Esophagus squamous epithelium (tissue), 5 donors: ENCODE data around the gene ITPA. TPM values are rescaled to one million over a fixed set of nuclear protein-coding genes. Genes with fewer than 3 reads are reported as not detected.

ENCODE experiments used
- DNase-seq: peaks from one replicate; lab custom pipeline; 2025; lab: John Stamatoyannopoulos, UW
- H3K27ac ChIP-seq, 4 donors: fragments of 200-600 bp; sonication (generic); one replicate each; pipeline ENCODE4 v1.5.1; 2016 to 2019; ENCODE audit warnings: mild to moderate bottlenecking in 1 of 4
- H3K27me3 ChIP-seq, 4 donors: fragments of 200-600 bp; sonication (generic); 1 replicate in 3 of 4; 2 replicates in 1 of 4; pipeline versions ENCODE4 v1.5.1 to v1.6.0; 2017 to 2021; ENCODE audit warnings: antibody characterized with exemption in 1 of 4
- H3K36me3 ChIP-seq, 3 donors: fragments of 200-600 bp; sonication (generic); one replicate each; pipeline ENCODE4 v1.5.1; 2016 to 2019
- H3K4me1 ChIP-seq, 3 donors: fragments of 200-600 bp; sonication (generic); one replicate each; pipeline ENCODE4 v1.5.1; 2017 to 2019
- H3K4me3 ChIP-seq, 4 donors: fragments of 200-600 bp; sonication (generic); 1 replicate in 3 of 4; 2 replicates in 1 of 4; pipeline ENCODE4 v1.5.1; 2016 to 2019; ENCODE audit warnings: mild to moderate bottlenecking in 2 of 4, moderate library complexity in 1 of 4
- H3K9me3 ChIP-seq, 3 donors: fragments of 200-600 bp; sonication (generic); one replicate each; pipeline ENCODE4 v1.5.1; 2016 to 2019
- CTCF ChIP-seq, 6 experiments: fragments of 450-650 bp in 4 of 6; fragments of 200-600 bp in 2 of 6; sonication (generic) in 2 of 6; IDR thresholded peaks; one replicate each; pipeline ENCODE4 v1.5.1; 2016 to 2019; ENCODE audit warnings: antibody characterized with exemption in 6 of 6, mild to moderate bottlenecking in 4 of 6, moderate library complexity in 4 of 6
- POLR2A ChIP-seq, 4 donors: fragments of 450-650 bp; IDR thresholded peaks; one replicate each; pipeline ENCODE4 v1.6.1; 2017; ENCODE audit warnings: antibody characterized with exemption in 4 of 4, mild to moderate bottlenecking in 4 of 4, moderate library complexity in 3 of 4
- WGBS, 2 donors: methylation state at CpG; one replicate each; pipeline ENCODE4 v1.1.5; 2018; 5-methylcytosine and 5-hydroxymethylcytosine counted together
- intact Hi-C: fragments of 100-400 bp; cut with DNase I; formaldehyde crosslinking; loops from one replicate; pipeline ENCODE4 v1.15.0; 2022
- total RNA-seq, 4 donors: library from RNA; depleted of rRNA; stranded (reverse); fragments of >200 nt; gene quantifications; one replicate each; pipeline ENCODE4 v1.1.0, GENCODE V29; 2016
- donor health status: DM: yes; HTN: yes; CAD: no.

The ITPA gene
- total RNA-seq, 4 donors from 2014 or later: 47.1 to 54.5 (median 48.7) TPM

DNA sequence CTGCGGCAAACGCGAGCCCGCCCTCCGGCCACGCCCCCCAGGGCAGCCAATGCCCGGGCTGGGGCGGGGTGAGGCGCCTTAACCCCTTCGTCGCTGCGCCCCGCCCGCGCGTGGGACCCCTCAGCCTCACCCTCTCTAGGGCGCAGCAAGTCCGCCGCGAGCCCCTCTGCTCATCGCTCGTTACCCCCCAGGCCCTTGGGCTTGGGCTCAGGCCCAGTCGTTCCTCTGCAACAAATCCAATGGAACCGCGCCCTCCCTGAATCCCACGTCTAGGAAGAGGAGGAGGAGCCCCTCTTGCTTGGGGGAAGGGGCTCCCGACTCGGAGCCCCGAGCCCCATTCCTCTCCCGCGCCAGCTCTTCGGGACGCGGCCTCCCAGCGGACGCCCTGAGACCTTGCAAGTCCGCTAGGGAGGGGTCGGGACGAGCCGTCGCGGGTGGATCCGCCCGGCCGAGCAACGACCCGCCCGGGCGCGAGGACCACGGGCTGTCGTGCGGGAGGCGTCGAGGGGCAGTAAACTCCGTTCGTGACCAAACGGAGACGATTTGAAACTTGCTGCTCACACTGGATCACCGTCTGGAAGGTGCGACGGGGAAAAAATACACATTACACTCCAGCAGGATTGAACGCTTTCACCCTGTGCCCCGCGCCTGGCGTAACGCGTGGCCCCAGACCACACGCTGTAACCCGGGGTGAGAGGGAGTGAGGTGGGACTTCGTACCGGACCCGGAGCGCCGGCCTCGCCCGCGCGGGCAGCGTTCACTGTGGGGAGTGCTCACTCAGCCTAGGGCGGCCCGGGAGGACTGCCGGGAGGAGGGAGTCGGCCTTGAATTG is 35.5 kb upstream of the ITPA start:
- Histone ChIP-seq H3K27ac (peak overlapping the region; percentile 79 to 88 (median 80)), H3K27me3 (peaks cover 0 to 42% (median 0%) of the 10 kb centered on the region in 4 donors), H3K4me1 (peaks cover 6 to 30% (median 8%) of the 10 kb centered on the region in 3 donors), H3K4me3 (peak overlapping the region; percentile 74 to 92 (median 88)), H3K9me3 (no peaks in the 10 kb centered on the region), H3K36me3 (no peaks in the 10 kb centered on the region)
- 0% methylated on average over 6 to 21 of the region's 84 CpGs for WGBS, 2 donors
- TF ChIP-seq CTCF (IDR thresholded peaks at IDR 0.05): peak in 4 of 6 experiments; percentile 7 to 46 (median 24)
- no peak for TF ChIP-seq POLR2A (IDR thresholded peaks at IDR 0.05)
- no peak for DNase-seq
- intact Hi-C loops: no loop called here

GRCh38 chr20:3174442-3175261 is 34.6 kb upstream of the ITPA start:
- Histone ChIP-seq H3K4me3 (peak overlapping the region; percentile 74 to 92 (median 88)), H3K27ac (peak overlapping the region; percentile 79 to 88 (median 80)), H3K9me3 (no peaks in the 10 kb centered on the region), H3K4me1 (peaks cover 6 to 30% (median 8%) of the 10 kb centered on the region in 3 donors), H3K36me3 (no peaks in the 10 kb centered on the region), H3K27me3 (peaks cover 0 to 39% (median 0%) of the 10 kb centered on the region in 4 donors)
- TF ChIP-seq CTCF (IDR thresholded peaks at IDR 0.05): no peak
- no peak for TF ChIP-seq POLR2A (IDR thresholded peaks at IDR 0.05)
- WGBS, 2 donors: 20 to 21% methylated on average over 13 of the region's 13 CpGs
- intact Hi-C loops: no loop called here
- no peak for DNase-seq

GRCh38 chr20:3175270-3175669 is 34.0 kb upstream of the ITPA start:
- Histone ChIP-seq H3K36me3 (no peaks in the 10 kb centered on the region), H3K4me3 (peak overlapping the region in 1 of 4 donors; percentile 92), H3K9me3 (no peaks in the 10 kb centered on the region), H3K27me3 (peaks cover 0 to 39% (median 0%) of the 10 kb centered on the region in 4 donors), H3K27ac (no peak overlapping the region), H3K4me1 (peaks cover 6 to 30% (median 8%) of the 10 kb centered on the region in 3 donors)
- 56 to 65% methylated on average over 1 of the region's 1 CpG for WGBS, 2 donors
- no peak for TF ChIP-seq POLR2A (IDR thresholded peaks at IDR 0.05)
- no peak for TF ChIP-seq CTCF (IDR thresholded peaks at IDR 0.05)
- intact Hi-C loops: no loop called here
- no peak for DNase-seq

- intact Hi-C loops: no loop called here
- Histone ChIP-seq H3K36me3 (no peaks in the 10 kb centered on the region), H3K27me3 (peaks cover 0 to 21% (median 0%) of the 10 kb centered on the region in 4 donors), H3K27ac (no peak overlapping the region), H3K9me3 (no peaks in the 10 kb centered on the region), H3K4me3 (no peak overlapping the region), H3K4me1 (peaks cover 1 to 22% (median 3%) of the 10 kb centered on the region in 3 donors)
- 70 to 78% methylated on average over 8 of the region's 8 CpGs for whole genome bisulfite sequencing, 2 donors
- no peak for DNase-seq
- TF ChIP-seq CTCF (IDR thresholded peaks at IDR 0.05): no peak
- no peak for TF ChIP-seq POLR2A (IDR thresholded peaks at IDR 0.05)
Measured at GRCh38 chr20:3177746-3178485, 31.4 kb upstream of the ITPA start.
